Lower lobe of right lung (tissue), 2 donors: Measurements from ENCODE around the gene RAB31. TPM values are rescaled to one million over a fixed set of nuclear protein-coding genes. Genes with fewer than 3 reads are reported as not detected.
A peak's percentile ranks its signal among the peaks of the same experiment; 100 is the strongest.

Source experiments
- ATAC-seq, 2 donors: fragments of 200-7000 bp; cut with Tn5 transposase; one replicate each; pipeline ENCODE4 v1.9.1; 2020 to 2022; ENCODE audit warnings: mild to moderate bottlenecking in 2 of 2, moderate library complexity in 2 of 2
- DNase-seq: peaks from one replicate; pipeline ENCODE4 v3.0.0-alpha.2; 2020
- H3K27ac ChIP-seq: fragments of 200-600 bp; one replicate; pipeline ENCODE4 v1.8.0; 2022
- H3K27me3 ChIP-seq: fragments of 200-600 bp; one replicate; pipeline ENCODE4 v1.8.0; 2022; ENCODE audit warnings: low read depth
- H3K36me3 ChIP-seq: fragments of 200-600 bp; one replicate; pipeline ENCODE4 v1.8.0; 2022; ENCODE audit warnings: mild to moderate bottlenecking
- H3K4me1 ChIP-seq: fragments of 200-600 bp; one replicate; pipeline ENCODE4 v1.8.0; 2022
- H3K4me3 ChIP-seq: fragments of 200-600 bp; one replicate; pipeline ENCODE4 v1.8.0; 2022; ENCODE audit warnings: mild to moderate bottlenecking
- H3K9me3 ChIP-seq: fragments of 200-600 bp; one replicate; pipeline ENCODE4 v1.8.0; 2022
- CTCF ChIP-seq: fragments of 200-600 bp; IDR thresholded peaks from one replicate; pipeline ENCODE4 v1.8.0; 2022; ENCODE audit warnings: antibody characterized with exemption, mild to moderate bottlenecking
- intact Hi-C: fragments of 100-400 bp; cut with DNase I; formaldehyde crosslinking; loops from one replicate; pipeline ENCODE4 v1.11.0; 2022
- total RNA-seq: library from RNA; stranded (reverse); fragmentation: NEBNext Ultra II Directional; extraction: Animal tissue kit (Norgen Biotek cat#: 25700); gene quantifications from one replicate; pipeline ENCODE4 v1.2.1, GENCODE V29; 2021
- donor health status: DM: no; HTN: yes; CAD: no; lungs with severe emphysema.

Gene RAB31
- total RNA-seq, 1 donor from 2014 or later: 110 TPM

GRCh38 chr18:9711361-9712129 lies 3.4 kb downstream of the RAB31 start:
- peak; percentile 64 for DNase-seq
- peak overlapping the region; percentile 74 for H3K27ac ChIP-seq
- no peaks in the 10 kb centered on the region for H3K36me3 ChIP-seq
- TF ChIP-seq CTCF: no peak
- intact Hi-C loops: no loop called here
- peaks cover 49% of the 10 kb centered on the region for H3K4me1 ChIP-seq
- no peaks in the 10 kb centered on the region for H3K9me3 ChIP-seq
- H3K4me3 ChIP-seq: peak overlapping the region; percentile 76
- H3K27me3 ChIP-seq: no peaks in the 10 kb centered on the region
- peak in 1 of 2 donors; percentile 8 for ATAC-seq

- Histone ChIP-seq H3K9me3 (no peaks in the 10 kb centered on the region), H3K36me3 (no peaks in the 10 kb centered on the region), H3K4me1 (peaks cover 50% of the 10 kb centered on the region), H3K4me3 (peak overlapping the region; percentile 15), H3K27ac (peak overlapping the region; percentile 74), H3K27me3 (no peaks in the 10 kb centered on the region)
- peak; percentile 36 to 40 for ATAC-seq
- intact Hi-C loops: no loop called here
- no peak for TF ChIP-seq CTCF
- DNase-seq: no peak
Measured at GRCh38 chr18:9712130-9712577, 4.1 kb downstream of the RAB31 start.

DNA sequence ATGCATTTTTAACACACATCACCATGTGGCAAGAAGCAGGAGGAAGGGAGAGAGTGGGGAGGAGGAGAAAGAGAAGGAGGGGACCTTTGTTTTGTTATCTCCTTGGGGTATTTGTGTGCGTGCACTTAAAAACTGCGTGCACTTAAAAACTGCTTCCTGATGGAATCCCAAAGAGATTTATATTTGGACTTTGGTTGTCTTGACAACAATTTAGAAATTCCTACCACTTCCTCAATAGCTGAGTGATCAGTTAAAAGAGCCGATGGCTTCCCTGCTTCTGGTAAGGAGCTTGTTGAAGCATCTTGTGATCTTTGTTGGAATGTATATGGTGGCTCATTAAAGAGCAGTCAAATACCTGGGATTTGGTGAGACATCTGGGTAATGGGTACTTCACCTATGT lies 4.5 kb downstream of the RAB31 start:
- no peaks in the 10 kb centered on the region for H3K9me3 ChIP-seq
- H3K4me3 ChIP-seq: no peak overlapping the region
- H3K27ac ChIP-seq: peak overlapping the region; percentile 74
- no peaks in the 10 kb centered on the region for H3K36me3 ChIP-seq
- intact Hi-C loops: no loop called here
- ATAC-seq (peak; percentile 0 to 1), DNase-seq (no peak)
- TF ChIP-seq CTCF: no peak
- H3K27me3 ChIP-seq: no peaks in the 10 kb centered on the region
- H3K4me1 ChIP-seq: peaks cover 50% of the 10 kb centered on the region

DNA sequence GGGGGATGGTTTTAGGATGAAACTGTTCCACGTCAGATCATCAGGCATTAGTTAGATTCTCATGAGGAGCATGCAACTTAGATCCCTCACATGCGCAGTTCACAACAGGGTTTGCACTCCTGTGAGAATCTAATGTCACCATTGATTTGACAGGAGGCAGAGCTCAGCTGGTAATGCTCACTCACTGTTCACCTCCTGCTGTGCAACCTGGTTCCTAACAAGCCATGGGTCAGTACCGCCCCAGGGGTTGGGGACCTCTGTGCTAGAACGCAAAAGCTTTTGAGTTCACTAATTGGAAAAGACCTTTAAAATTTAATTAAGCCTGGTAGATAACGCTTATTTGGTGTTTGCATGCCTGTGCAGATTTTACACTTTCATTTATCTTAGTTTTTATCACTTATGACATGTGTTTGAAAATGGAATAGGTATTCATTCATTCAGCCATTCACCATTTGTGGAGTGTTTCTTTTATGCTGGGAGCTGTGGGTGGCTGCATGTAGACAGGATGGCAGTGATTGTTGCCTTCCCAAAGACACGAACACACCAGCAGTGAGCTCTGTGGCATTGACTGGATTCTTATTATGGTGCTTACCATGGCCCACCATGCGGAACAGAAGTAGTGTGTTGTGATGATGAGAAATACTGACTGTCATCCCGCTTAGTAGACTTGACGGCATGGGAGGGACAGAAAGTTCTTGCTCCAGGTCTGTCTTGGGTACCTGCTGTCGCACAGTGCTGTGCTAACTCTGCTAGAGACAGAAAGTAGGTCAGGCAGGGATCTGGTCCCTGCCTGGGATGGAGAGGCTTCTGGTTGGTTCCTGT lies 6.4 kb downstream of the RAB31 start:
- H3K36me3 ChIP-seq: no peaks in the 10 kb centered on the region
- intact Hi-C loops: no loop called here

DNA sequence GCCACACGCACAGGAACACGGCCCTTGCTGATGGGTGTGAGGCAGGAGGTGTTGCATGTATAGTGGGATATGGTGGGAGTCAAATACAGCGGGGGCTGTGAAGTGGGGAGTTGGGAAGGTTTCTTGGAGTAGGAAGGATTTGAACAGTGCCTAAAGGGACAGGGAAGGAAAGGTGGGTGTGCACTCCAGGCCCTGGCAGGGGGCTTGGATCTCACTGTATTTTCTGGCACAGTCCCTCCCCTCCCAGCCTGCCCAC lies 6.9 kb downstream of the RAB31 start:
- no peak for DNase-seq
- intact Hi-C loops: no loop called here
- Histone ChIP-seq H3K4me1 (peaks cover 53% of the 10 kb centered on the region), H3K27ac (no peak overlapping the region), H3K27me3 (no peaks in the 10 kb centered on the region), H3K9me3 (no peaks in the 10 kb centered on the region), H3K36me3 (no peaks in the 10 kb centered on the region), H3K4me3 (no peak overlapping the region)
- ATAC-seq: no peak
- TF ChIP-seq CTCF: no peak

More for the DNA sequence above, 6.4 kb downstream of the RAB31 start:
- no peak for TF ChIP-seq CTCF
- Histone ChIP-seq H3K9me3 (no peaks in the 10 kb centered on the region), H3K27me3 (no peaks in the 10 kb centered on the region), H3K4me1 (peaks cover 51% of the 10 kb centered on the region), H3K4me3 (no peak overlapping the region), H3K27ac (no peak overlapping the region)
- ATAC-seq (no peak), DNase-seq (no peak)
